ENCODE data around the gene GUCY2F.

The GUCY2F gene

DNA sequence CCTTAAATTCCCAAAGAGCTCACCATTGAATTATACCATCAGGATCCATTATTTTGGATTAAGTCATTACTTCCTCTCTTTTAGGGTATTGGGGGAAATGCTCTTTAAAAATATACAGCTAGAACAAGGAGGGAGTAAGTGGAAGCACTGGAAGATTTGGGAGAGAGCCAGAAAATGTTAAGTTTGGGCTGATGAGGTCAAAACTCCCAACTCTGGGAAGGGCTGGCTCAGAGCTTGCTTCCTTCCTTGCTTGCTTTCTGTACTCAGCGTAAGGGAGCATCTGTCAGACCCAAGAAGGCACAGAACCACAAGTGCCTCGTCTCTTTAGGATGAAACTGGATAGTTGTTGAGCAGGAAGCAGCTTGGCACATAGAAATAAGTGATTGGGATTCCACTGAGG lies 138.2 kb downstream of the GUCY2F start:
- DNase-seq: no peak

- DNase-seq: no peak
These were observed 145.7 kb downstream of the GUCY2F start for GRCh38 chrX:109336141-109336540.

GRCh38 chrX:109327251-109327650 lies 154.6 kb downstream of the GUCY2F start:
- DNase-seq: no peak
